HG02973 (cell line): ENCODE measurements around the gene SLC25A13.
"Not testable (repeated sequence)": the region's sequence is repeated elsewhere in the genome, so short reads cannot be mapped to it uniquely, and the experiment has no call there.

Source experiments
- ATAC-seq: cut with Tn5 transposase; IDR thresholded peaks from one replicate; pipeline ENCODE4 v1.9.1; 2021; ENCODE audit warnings: moderate library complexity; ENCODE audit not compliant: unreplicated experiment

The SLC25A13 gene, protein sequence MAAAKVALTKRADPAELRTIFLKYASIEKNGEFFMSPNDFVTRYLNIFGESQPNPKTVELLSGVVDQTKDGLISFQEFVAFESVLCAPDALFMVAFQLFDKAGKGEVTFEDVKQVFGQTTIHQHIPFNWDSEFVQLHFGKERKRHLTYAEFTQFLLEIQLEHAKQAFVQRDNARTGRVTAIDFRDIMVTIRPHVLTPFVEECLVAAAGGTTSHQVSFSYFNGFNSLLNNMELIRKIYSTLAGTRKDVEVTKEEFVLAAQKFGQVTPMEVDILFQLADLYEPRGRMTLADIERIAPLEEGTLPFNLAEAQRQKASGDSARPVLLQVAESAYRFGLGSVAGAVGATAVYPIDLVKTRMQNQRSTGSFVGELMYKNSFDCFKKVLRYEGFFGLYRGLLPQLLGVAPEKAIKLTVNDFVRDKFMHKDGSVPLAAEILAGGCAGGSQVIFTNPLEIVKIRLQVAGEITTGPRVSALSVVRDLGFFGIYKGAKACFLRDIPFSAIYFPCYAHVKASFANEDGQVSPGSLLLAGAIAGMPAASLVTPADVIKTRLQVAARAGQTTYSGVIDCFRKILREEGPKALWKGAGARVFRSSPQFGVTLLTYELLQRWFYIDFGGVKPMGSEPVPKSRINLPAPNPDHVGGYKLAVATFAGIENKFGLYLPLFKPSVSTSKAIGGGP

DNA sequence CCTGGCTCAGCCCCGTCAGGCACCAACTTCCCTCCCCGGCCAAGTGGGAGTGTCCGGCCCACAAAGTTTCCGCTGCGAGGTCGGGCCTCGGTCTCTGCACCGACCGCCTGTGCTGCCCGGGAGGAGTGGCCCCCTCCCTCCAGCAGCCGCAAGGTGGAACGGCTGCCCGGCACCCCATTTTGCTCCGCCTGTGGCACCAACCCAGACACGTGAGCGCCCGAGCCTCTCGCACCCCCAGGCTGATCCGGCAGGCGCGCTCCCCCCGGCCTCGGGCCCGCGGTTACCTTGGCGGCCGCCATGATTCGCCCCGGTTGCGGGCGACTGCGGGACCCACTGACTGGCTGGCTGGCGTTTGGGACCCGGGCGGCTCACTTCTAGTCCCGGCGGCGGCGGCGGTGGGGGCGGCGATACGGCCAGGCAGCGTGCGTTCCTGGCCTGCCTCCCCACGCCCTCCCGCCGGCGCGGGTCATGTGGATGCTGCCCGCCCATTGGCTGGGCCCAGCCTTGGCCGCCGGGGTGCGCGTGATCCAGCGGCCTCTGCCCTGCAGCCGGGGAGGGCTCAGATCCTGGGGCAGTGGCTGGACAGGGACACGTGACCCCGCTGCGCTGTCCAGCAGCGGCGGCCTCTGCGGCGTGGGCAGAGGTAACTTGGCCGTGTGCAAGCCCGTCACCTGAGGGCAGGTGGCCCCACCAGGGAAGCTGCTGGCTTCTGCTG is at the start of gene SLC25A13:
SLC25A13 (minus strand) TSS at position 441 of the 715 bp plus-strand sequence; CDS start at position 299, 142 bp downstream.
- ATAC-seq, result peak; percentile 73

DNA sequence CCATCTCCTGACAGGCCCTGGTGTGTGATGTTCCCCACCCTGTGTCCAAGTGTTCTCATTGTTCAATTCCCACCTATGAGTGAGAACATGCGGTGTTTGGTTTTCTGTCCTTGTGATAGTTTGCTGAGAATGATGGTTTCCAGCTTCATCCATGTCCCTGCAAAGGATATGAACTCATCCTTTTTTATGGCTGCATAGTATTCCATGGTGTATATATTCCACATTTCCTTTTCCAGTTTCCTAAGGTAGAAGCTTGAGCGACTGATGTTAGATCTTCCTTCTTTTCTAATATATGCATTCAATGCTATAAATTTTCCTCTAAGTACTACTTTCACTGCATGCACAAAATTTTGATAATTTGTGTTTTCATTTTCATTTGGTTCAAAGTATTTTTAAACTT is 44.0 kb upstream of the SLC25A13 start:
- not testable (repeated sequence) for ATAC-seq

DNA sequence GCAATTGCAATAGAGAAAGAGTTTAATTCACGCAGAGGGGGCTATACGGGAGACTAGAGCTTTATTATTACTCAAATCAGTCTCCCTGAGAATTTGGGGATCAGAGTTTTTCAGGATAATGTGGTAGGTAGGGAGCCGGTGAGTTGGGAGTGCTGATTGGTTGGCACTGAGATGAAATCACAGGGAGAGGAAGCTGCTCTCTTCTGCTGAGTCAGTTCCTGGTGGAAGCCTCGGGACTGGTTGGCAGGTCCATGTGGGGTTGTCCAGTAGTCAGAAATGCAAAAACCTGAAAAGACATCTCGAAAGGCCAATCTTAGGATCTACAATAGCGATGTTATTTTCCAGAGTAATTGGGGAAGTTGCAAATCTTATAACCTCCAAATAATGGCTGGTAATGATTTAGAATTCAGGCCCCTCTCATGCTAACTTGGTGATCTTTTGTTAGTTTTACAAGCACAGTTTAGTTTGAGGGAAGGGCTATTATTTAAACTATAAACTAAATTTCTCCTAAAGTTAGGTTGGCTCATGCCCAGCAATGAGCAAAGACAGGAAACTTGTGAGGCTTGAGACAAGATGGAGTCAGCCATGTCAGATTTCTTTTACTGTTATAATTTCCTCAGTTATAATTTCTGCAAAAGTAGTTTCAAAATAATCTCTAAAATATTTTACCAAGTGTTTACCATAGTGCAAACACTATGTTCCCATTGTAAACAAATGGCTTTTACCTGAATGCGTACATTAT is 39.4 kb upstream of the SLC25A13 start:
- ATAC-seq, result no peak

DNA sequence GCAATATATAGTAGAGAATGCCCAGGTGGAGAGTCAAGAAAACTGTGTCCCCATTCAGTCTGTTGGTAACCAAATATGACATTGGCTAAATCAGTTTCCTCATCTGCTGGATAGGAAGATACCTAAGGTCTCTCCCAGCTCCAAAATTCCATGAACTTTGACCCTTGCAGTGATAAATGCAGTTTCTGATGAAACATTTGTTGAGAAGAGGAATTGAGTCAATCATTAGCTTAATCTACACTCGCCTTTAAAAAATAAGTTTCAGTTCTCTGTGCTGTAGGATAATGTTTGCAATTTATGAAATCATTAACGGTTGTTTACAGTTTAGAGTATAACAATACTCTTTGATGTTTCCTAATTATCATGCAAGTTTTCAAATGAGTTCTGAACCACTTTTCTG is 38.0 kb upstream of the SLC25A13 start:
- ATAC-seq, result no peak

DNA sequence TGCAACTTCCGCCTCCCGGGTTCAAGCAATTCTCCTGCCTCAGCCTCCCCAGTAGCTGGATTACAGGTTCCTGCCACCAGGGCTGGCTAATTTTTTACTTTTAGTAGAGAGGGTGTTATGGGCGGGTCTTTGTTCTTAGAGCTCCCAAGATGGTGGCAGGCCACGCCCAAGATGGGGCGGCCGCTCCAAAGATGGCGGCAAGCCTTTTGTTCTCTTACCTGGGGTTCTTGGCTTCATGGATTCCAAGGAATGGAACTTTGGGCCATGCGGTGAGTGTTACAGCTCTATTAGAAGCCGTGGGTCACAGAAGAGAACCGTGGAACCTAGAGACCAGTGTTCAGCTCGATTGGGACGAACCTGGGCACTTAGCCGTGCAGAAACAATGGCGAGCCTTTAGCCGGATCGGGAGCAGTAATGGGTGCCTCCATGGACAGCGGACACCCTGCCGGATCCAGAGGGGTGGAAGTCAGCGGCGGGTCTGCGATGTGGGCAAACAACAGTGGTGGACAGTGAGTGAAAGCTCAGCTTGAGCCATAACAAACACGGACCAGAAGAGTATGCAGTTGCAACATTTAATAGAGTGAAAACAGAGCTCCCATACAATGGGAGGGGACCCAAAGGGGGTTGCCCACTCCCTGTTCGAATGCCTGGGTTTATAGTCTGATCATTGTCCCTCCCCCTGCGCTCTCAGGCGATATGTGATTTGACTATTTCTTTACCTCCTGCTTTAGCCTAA is 36.5 kb upstream of the SLC25A13 start:
- not testable (repeated sequence) for ATAC-seq

DNA sequence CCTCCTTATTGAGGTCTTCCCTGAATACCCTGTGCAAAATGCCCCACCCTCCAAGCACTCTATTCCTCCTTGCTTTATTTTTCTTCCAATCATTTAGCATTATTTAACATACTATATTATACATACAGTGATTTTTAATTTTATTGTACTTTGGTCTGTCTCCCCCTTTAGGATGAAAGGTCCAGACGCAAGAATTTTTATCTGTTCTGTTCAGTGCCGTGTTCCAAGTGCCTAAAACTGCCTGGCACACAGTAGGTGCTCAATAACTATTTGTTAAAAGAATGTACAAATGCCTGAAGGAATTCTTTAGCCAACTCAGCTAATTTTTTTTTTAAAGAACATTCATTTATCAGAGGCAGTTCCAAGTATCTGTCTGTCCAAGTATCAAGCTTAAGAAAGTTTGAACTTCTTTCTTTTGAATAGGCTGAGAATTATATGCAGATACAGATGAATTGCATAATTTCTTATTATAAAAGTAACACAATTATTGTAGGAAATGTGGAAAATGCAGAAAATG is 34.1 kb upstream of the SLC25A13 start:
- ATAC-seq, result no peak

DNA sequence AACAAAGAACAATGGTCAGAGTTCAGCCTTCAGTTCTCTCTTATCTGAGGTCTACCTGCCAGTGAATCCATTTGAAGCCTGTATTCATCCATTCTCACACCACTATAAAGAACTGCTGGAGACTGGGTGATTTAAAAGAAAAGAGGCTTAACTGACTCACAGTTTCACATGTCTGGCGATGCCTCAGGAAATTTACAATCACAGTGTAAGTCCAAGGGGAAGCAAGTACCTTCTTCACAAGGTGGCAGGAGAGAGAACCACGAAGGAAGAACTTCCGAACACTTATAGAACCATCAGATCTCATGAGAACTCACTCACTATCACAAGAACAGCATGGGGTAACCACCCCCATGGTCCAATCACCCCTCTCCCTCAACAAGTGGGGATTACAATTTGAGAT is 33.0 kb upstream of the SLC25A13 start:
- ATAC-seq, result no peak

DNA sequence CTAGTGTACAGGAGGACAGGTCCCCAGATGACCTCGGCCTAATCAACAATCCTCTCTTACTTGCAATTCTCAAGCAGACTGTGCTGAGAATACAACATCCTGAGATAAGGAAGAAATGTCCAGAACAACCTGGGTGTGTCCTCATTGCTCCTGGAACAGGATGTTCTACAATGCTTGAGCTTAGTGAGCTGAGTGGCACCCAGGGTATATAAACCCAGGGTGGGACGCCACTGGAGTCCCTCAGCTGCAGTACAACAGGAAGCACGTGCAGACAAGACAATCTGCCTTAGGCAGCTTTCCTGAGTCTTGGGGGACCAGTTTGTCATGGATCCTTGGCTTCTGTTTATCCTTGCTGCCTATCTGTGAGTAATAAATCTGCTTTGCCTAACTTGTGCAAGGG is 27.7 kb upstream of the SLC25A13 start:
- no peak for ATAC-seq

DNA sequence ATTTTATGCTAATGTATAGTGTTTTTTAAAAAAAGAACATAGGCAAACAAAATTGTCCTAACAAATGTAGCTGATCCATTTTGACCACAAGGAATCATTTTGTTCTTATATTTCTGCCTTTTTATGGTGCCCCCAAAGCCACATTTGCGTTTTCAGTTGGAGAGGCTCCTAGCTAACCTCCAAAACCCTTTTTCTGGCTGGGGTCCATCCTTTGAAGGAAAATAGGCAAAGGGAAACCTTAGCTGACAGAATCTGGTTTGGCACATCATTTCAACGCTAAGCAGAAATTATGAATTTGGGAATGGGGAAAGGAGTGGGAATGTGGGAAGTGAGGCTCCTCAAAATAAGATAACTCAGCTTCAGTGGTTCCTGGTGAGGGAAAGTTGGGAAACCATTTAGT is 25.6 kb upstream of the SLC25A13 start:
- no peak for ATAC-seq

DNA sequence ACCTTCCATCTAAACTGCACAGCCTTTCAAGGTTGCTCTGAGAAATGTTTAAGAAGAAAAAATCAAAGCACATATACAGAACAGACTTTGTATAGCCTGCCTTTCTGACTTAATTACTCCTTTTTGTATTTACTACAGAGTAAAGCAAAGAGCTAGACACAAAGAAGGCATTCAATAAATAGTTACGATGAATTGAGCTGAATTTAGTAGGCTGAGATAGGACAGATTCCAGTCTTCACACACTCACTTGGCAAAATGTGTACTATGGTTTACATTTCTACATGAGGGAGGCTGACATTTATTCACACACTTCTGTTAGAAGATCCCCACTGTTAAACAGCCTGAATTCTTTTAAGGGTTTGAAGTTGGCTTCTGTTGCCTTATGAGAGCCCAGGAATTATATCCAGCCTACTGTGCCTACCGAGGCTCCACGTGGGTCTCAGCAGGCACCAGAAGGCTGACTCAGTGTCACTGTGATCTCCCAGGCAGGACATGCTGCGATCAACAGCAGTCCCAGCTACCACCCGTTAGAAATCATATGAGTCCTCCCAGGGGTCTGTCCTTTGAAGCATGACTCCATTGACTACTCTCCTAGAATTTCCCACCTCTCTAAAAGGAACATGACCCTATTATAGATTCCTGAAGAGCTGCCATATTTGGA is 24.5 kb upstream of the SLC25A13 start:
- ATAC-seq, result no peak

DNA sequence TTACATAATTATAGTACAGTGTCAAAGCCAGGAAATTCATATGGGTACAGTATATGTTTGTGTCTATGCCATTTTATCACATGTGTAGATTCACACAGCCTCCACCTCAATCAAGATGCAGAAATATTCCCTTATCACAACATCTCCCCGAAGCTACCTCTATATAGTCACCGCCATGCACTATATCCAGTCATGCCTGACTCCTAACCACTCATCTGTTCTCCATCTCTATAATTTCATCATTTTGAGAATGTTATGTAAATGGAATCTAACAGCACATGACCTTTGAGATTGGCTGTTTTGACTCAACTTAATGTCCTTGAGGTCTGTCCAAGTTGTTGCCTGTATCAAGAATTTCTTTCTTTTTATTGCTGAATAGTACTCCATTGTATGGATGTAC is 22.3 kb upstream of the SLC25A13 start:
- no peak for ATAC-seq

DNA sequence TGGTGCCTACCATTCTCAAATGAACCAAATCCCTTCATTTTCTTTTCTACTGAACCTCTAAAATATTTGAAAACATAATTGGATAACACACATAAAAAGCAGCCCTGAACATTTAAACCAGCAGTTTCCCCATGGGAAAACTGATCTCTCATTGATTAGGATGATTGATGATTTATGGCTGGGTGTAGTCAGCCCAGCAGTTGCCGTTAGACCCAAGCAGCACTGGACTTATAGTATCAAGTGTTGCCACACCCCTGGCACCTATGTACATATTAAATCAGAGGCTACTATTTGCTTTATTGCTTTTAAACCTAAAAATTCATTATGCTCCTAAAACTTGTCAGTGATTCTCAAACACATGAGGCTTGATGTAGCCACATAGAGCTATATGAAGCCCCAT is 20.2 kb upstream of the SLC25A13 start:
- ATAC-seq, result no peak

DNA sequence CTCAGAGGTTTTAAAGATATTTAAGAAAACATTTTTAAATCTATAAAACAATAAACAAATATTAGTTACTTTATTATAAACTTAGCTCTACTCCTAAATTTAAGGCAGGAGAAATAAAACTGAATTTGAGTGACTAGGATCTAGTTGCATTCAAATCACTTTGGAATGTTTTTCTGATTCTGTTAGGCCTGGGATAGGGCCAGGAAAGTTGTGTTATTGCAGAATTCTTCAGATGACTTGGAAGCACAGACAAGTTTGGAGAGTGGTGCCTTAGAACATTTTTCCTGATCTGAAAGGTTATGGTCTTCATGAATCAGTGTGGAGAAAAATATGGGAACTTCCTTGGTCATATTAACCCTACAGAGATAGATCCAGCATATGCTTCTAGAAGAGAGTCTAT is 15.6 kb upstream of the SLC25A13 start:
- no peak for ATAC-seq

DNA sequence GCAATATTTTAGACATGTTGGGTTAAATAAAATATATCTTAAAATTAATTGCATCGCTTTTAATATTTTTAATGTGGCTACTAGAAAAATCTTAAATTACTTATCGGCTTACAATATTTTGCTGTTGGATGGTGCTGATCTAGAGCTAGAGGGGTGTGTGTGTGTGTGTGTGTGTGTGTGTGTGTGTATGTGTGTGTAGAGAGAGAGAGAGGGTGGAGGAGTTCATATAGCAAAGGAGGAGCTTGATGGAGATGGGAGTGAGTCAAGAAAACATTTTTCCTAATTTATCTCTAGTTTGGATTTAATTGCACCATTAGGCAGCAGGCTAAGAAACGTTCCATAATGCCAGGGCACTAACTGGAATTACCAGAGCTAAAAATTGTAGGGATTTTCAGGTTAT is 10.4 kb upstream of the SLC25A13 start:
- no peak for ATAC-seq

DNA sequence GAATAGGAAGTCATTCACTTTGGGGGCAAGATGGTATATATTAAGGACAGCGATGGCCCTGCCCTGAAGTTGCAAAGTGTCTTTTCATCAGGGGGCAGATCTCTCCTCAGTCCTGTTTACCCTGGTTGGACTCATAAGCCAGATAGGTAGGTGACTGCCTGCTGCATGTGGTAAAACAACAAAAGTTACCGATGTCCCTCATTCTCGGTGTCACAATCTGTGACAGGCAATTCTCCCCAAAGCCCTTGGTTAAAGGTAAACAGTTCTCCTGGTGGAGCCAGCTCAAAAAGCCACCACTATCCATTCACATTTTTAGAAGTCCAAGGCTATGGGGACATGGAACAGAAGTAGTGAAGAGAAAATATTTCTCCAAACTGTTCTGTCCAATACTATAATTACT is 9.9 kb upstream of the SLC25A13 start:
- no peak for ATAC-seq

DNA sequence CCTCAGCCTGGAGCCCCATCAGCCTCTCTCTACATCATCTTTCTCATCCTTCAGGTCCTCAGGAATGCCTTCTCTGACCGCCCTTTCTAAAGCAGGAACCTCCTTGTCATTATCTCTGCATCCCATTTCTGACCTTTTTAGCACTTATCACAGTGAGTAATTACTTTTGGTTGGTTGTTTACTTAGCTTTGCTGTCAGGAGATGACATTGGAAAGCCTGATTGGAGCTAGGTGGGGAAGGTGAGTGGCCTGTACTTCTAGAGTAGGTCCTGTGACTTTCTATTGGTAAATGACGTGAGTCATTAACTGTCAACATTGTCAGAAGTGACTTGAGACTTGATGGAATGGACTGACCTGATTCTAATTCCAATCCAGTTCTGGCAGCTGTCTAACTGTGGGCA is 9.3 kb upstream of the SLC25A13 start:
- ATAC-seq, result no peak

DNA sequence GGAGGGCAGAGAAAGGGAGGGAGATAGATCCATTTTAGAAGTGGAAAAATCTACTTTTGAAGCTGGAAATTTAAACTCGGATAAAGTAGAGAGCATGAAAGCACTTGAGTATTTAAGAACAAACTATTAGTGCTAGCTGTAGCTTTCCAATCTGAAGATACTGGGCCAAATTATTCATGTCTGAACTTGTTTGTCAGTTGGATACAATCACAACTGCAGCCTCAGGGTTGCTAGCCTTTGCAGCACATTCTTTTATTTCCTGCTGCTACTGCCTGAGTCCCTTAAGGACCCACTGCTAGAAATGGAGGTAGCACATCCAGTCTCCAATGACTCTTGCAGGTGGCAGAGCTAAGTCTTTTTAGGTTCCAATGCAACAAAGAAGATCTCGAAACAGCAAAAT is 8.3 kb upstream of the SLC25A13 start:
- ATAC-seq, result no peak

DNA sequence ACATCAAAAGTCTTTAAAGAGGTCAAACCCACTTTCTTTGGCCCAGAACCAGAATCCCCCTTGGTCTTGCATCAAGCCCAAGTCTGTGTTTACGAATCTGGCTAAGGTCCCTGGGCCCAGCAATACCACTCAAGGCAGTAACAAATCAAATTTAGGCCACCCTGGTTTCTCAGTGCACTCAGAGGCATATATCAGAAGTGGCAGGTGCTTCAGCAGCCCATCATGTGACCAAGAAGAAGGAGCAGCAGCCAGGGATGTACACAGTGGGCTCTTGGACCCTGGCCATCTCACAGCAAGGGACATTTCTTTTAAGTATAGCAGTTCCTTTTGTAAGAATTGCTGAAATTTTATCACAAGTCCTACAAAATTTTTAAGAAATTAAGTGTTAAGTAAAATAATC is 7.3 kb upstream of the SLC25A13 start:
- no peak for ATAC-seq

DNA sequence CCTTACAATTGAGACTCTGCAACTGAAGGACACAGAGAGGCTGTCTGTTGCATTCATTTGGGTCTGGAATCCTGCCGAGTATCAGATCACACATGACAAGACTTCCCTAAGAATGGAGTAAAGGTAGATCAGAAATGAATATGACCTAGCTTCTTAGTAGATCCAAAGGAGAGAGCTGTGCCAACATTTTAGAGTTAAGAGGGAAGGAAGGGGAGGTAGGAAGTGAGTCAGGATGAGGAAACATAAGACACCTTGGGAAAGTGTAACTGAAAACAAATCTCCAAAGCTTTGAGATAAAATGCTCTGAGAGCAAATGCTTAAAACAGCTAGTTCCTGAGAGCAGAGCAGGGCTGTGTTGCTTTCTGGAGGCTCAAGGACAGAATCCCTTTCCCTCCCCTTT is 6.1 kb upstream of the SLC25A13 start:
- ATAC-seq, result no peak

DNA sequence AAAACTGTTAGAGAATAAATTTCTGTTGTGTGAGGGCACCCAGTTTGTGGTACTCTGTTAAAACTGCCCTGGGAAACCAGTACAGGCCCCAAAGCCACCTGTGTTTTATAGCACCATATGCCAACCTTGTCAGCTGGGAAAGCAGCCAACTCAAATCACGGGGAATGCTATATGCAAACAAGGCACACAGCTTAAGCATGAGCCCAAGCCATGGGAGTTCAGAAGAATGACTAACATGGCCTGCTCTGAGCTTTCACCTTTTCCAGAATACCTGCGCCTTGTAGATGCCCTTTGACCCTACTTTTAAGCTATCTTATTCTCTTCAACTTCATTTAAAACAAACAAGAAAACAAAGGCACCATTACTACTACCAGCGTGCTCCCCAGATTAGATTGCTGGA is 5.5 kb upstream of the SLC25A13 start:
- ATAC-seq, result no peak
